ENCODE data around the gene MYOT. TPM values are rescaled to one million over a fixed set of nuclear protein-coding genes. Genes with fewer than 3 reads are reported as not detected.

MYOT gene
- total and polyA plus RNA-seq, 2 donors (not counting 3 experiments of a cell fraction or from before 2014, with no cell fraction given), result not detected

- H4K20me1 ChIP-seq (replicated peaks; ENCODE audit: control insufficient read depth, extremely low read depth, insufficient read depth, low read length), result no peaks in the 10 kb centered on the region
- no peak overlapping the region for H3K4me3 ChIP-seq (replicated peaks in 1 of 3; ENCODE audit: insufficient read depth in 1 of 3, low read depth in 1 of 3, low read length in 3 of 3)
- H3K27me3 ChIP-seq (ENCODE audit: control insufficient read depth in 2 of 2, insufficient read depth in 2 of 2, low read length in 2 of 2), result no peaks in the 10 kb centered on the region
- DNase-seq (ENCODE audit: low read depth, low spot score) (no peak), FAIRE-seq (no peak)
- H3K4me1 ChIP-seq (ENCODE audit: control insufficient read depth, extremely low read depth, insufficient read depth, low read length), result peaks cover 3% of the 10 kb centered on the region
- no peak overlapping the region for H2AFZ ChIP-seq (ENCODE audit: low read depth, low read length)
- H3K4me2 ChIP-seq (ENCODE audit: insufficient read depth, low read length), result no peak overlapping the region
- TF ChIP-seq MYC (IDR thresholded peaks at IDR 0.05; ENCODE audit: low read depth, low read length) (no peak), JUN (IDR thresholded peaks at IDR 0.05; ENCODE audit: borderline replicate concordance, insufficient read depth, insufficient read length, low read depth) (no peak), POLR2A (IDR thresholded peaks at IDR 0.05; ENCODE audit: low read depth, low read length) (no peak), CTCF (IDR thresholded peaks at IDR 0.05; ENCODE audit: extremely low read depth in 1 of 2, insufficient read depth in 1 of 2, low read depth in 1 of 2, low read length in 2 of 2) (no peak), GATA2 (IDR thresholded peaks at IDR 0.05; ENCODE audit: insufficient read depth, insufficient read length, low read depth, low read length) (no peak), FOS (IDR thresholded peaks at IDR 0.05; ENCODE audit: borderline replicate concordance, insufficient read depth, low read length) (no peak), EZH2 (IDR thresholded peaks at IDR 0.05; ENCODE audit: borderline replicate concordance, low read depth, low read length, severe bottlenecking) (no peak)
- BruUV-seq (replicated peaks), result no TSS peak
- POLR2A ChIA-PET, result no interaction called here
- dilution Hi-C loops (cut with MboI; ENCODE audit: extremely low pct_ligation_motif_present, low sequenced_read_pairs), result no loop called here
- H3K9me1 ChIP-seq (replicated peaks; ENCODE audit: control insufficient read depth, extremely low read depth, insufficient read depth, low read length), result no peaks in the 10 kb centered on the region
- CTCF ChIA-PET, result interaction anchor here (1.2 to 2.4 kb wide), 3 partner anchors 8 to 148 kb away, joined by 3 to 10 read pairs (median 3); no protein-coding TSS in a partner anchor
- H3K27ac ChIP-seq (ENCODE audit: insufficient read depth, low read depth, low read length), result no peak overlapping the region
- intact Hi-C loops (cut with micrococcal nuclease), result loop anchor here (5.0 kb wide), 1 partner anchor 109 kb away; no protein-coding TSS in a partner anchor
- no peak overlapping the region for H3K9ac ChIP-seq (replicated peaks; ENCODE audit: extremely low read depth, insufficient read depth, low read length)
- no peaks in the 10 kb centered on the region for H3K79me2 ChIP-seq (ENCODE audit: control insufficient read depth, insufficient read depth, low read length)
- no peaks in the 10 kb centered on the region for H3K9me3 ChIP-seq (replicated peaks; ENCODE audit: control insufficient read depth, insufficient read depth, low read length)
- H3K36me3 ChIP-seq (ENCODE audit: control insufficient read depth in 2 of 2, extremely low read depth in 1 of 2, insufficient read depth in 2 of 2, low read length in 2 of 2), result no peaks in the 10 kb centered on the region
Measured at GRCh38 chr5:137887831-137888230, 20.2 kb downstream of the MYOT start.

All from endothelial cell of umbilical vein (primary cell).